Measurements from ENCODE around the gene CRISPLD2. TPM values are rescaled to one million over a fixed set of nuclear protein-coding genes. Genes with fewer than 3 reads are reported as not detected.

The CRISPLD2 gene
- total and polyA plus RNA-seq, 9 of the 15 experiments (the other 6 are each of a cell fraction or from before 2014, with no cell fraction given), result 0.03 to 0.24 (median 0.04) TPM; not detected in 4

DNA sequence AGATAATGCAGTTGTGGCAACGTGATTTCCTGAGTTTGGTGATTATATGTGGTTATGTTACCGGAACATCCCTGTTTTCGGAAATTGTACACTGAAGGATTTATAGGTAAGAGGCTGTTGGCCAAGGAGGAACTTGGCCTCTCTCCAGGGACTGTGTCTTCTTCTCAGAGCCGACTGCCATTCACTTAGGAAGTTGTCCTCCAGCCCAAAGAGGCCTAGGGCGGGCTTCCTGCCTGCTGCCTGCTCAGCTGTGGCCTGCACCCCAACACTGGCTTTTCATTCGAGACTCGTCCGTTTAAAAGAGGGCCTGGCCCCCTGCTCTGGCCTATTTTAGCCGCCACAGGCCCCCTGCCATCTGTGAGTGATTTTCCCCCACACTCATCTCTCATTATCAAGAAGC lies 127.2 kb downstream of the CRISPLD2 start (continued):
- TF ChIP-seq ARID1B (IDR thresholded peaks at IDR 0.05) (0 out of 2 replicates have a peak, but pooled peaks have one; percentile 14), TEAD4 (IDR thresholded peaks at IDR 0.05; ENCODE audit: low read length) (peak; percentile 35; the same call in 1 of the 2 replicates), TEAD4 (CRISPR knock-in tag; IDR thresholded peaks at IDR 0.05; ENCODE audit: borderline replicate concordance) (no peak), KDM2B (CRISPR knock-in tag; IDR thresholded peaks at IDR 0.05) (no peak), POLR2AphosphoS5 (IDR thresholded peaks at IDR 0.05; ENCODE audit: control insufficient read depth, insufficient read depth, low read depth, low read length) (no peak), ZFX (CRISPR knock-in tag; IDR thresholded peaks at IDR 0.05) (peak; percentile 40; the same call in 1 of the 2 replicates), ZFP36 (IDR thresholded peaks at IDR 0.05; ENCODE audit: low read depth, low read length, partially characterized antibody) (no peak), ZNF324 (CRISPR knock-in tag; IDR thresholded peaks at IDR 0.05) (no peak), SMARCB1 (IDR thresholded peaks at IDR 0.05; ENCODE audit: insufficient read length, low read depth) (no peak), RBFOX2 (IDR thresholded peaks at IDR 0.05; ENCODE audit: low read depth, low read length) (no peak), ZNF766 (CRISPR knock-in tag; conservative IDR thresholded peaks at IDR 0.05) (0 out of 2 replicates have a peak, but pooled peaks have one; percentile 45), RHOXF2B (CRISPR knock-in tag; conservative IDR thresholded peaks at IDR 0.05) (no peak), ZNF217 (CRISPR knock-in tag; IDR thresholded peaks at IDR 0.05) (no peak), C11orf30 (IDR thresholded peaks at IDR 0.05; ENCODE audit: low read depth) (no peak), ZKSCAN1 (IDR thresholded peaks at IDR 0.05; ENCODE audit: low read depth, low read length) (no peak), RNF2 (IDR thresholded peaks at IDR 0.05) (no peak), HDAC2 (IDR thresholded peaks at IDR 0.05) (no peak), ZNF347 (CRISPR knock-in tag; IDR thresholded peaks at IDR 0.05; ENCODE audit: low read depth) (no peak), ZNF586 (CRISPR knock-in tag; conservative IDR thresholded peaks at IDR 0.05) (no peak), ETV1 (tag; conservative IDR thresholded peaks at IDR 0.05; ENCODE audit: low read depth) (peak; percentile 91), SMARCA4 (IDR thresholded peaks at IDR 0.05) (no peak; the same call in 1 of the 2 replicates)
- TF ChIP-seq, protein P1, sequence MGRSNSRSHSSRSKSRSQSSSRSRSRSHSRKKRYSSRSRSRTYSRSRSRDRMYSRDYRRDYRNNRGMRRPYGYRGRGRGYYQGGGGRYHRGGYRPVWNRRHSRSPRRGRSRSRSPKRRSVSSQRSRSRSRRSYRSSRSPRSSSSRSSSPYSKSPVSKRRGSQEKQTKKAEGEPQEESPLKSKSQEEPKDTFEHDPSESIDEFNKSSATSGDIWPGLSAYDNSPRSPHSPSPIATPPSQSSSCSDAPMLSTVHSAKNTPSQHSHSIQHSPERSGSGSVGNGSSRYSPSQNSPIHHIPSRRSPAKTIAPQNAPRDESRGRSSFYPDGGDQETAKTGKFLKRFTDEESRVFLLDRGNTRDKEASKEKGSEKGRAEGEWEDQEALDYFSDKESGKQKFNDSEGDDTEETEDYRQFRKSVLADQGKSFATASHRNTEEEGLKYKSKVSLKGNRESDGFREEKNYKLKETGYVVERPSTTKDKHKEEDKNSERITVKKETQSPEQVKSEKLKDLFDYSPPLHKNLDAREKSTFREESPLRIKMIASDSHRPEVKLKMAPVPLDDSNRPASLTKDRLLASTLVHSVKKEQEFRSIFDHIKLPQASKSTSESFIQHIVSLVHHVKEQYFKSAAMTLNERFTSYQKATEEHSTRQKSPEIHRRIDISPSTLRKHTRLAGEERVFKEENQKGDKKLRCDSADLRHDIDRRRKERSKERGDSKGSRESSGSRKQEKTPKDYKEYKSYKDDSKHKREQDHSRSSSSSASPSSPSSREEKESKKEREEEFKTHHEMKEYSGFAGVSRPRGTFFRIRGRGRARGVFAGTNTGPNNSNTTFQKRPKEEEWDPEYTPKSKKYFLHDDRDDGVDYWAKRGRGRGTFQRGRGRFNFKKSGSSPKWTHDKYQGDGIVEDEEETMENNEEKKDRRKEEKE (IDR thresholded peaks at IDR 0.05; ENCODE audit: borderline replicate concordance in 1 of 2, control insufficient read depth in 1 of 2, low read depth in 2 of 2, low read length in 1 of 2), result no peak
- TF ChIP-seq, protein P2, sequence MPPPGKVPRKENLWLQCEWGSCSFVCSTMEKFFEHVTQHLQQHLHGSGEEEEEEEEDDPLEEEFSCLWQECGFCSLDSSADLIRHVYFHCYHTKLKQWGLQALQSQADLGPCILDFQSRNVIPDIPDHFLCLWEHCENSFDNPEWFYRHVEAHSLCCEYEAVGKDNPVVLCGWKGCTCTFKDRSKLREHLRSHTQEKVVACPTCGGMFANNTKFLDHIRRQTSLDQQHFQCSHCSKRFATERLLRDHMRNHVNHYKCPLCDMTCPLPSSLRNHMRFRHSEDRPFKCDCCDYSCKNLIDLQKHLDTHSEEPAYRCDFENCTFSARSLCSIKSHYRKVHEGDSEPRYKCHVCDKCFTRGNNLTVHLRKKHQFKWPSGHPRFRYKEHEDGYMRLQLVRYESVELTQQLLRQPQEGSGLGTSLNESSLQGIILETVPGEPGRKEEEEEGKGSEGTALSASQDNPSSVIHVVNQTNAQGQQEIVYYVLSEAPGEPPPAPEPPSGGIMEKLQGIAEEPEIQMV (tag; conservative IDR thresholded peaks at IDR 0.05; ENCODE audit: low read depth), result no peak
- TF ChIP-seq, protein P3, sequence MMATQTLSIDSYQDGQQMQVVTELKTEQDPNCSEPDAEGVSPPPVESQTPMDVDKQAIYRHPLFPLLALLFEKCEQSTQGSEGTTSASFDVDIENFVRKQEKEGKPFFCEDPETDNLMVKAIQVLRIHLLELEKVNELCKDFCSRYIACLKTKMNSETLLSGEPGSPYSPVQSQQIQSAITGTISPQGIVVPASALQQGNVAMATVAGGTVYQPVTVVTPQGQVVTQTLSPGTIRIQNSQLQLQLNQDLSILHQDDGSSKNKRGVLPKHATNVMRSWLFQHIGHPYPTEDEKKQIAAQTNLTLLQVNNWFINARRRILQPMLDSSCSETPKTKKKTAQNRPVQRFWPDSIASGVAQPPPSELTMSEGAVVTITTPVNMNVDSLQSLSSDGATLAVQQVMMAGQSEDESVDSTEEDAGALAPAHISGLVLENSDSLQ (IDR thresholded peaks at IDR 0.05), result peak; percentile 81
